Hepatocyte (in vitro differentiated cells): ENCODE results near the gene UTP4. TPM values are rescaled to one million over a fixed set of nuclear protein-coding genes. Genes with fewer than 3 reads are reported as not detected.

ENCODE experiments used
- polyA plus RNA-seq: library from polyadenylated mRNA; unstranded; fragments of >200 nt; fragmentation: Nextera tagmentation; extraction: Ambion mirVana; gene quantifications from 2 replicates; pipeline ENCODE4 v1.2.1, GENCODE V29; 2016
- small RNA-seq: library from RNA; depleted of rRNA; stranded (forward); fragments of <200 nt; gene quantifications from one replicate; pipeline ENCODE3, GENCODE V24; 2014
- total RNA-seq: library from RNA; depleted of rRNA; stranded (reverse); fragments of >200 nt; gene quantifications from 2 replicates; pipeline ENCODE4 v1.2.3, GENCODE V29; 2014

Gene UTP4
- total and polyA plus RNA-seq, 2 experiments from 2014 or later: 12.7 to 41.4 TPM

Small RNAs within 50 kb of the gene (small RNA-seq; reads per million reads assigned to genes)
- gene RF00019 (not detected), gene RNU6-22P (not detected)

Other genes starting within 250 kb of the UTP4 start
- 0.53 and 0.60 TPM in 2 replicates for gene HAS3, start 27.0 kb upstream of the UTP4 start, total RNA-seq
- gene HAS3, start 27.0 kb upstream of the UTP4 start, polyA plus RNA-seq: 0.19 TPM in 1 of 2 replicates, not detected in the other
- 80.0 and 121 TPM in 2 replicates for gene CHTF8, start 61 bp upstream of the UTP4 start, total RNA-seq
- 67.8 and 83.6 TPM in 2 replicates for gene CHTF8, start 61 bp upstream of the UTP4 start, polyA plus RNA-seq
- 19.5 and 21.5 TPM in 2 replicates for gene SNTB2, start 54.5 kb downstream of the UTP4 start, total RNA-seq
- gene SNTB2, start 54.5 kb downstream of the UTP4 start, polyA plus RNA-seq: 36.7 and 46.3 TPM in 2 replicates
- gene VPS4A, start 178.7 kb downstream of the UTP4 start, total RNA-seq: 19.0 and 19.9 TPM in 2 replicates
- 36.9 and 43.8 TPM in 2 replicates for gene VPS4A, start 178.7 kb downstream of the UTP4 start, polyA plus RNA-seq
- gene PDF, start 197.9 kb downstream of the UTP4 start, total RNA-seq: 14.3 and 23.8 TPM in 2 replicates
- 21.6 and 25.4 TPM in 2 replicates for gene PDF, start 197.9 kb downstream of the UTP4 start, polyA plus RNA-seq
- gene COG8, start 206.9 kb downstream of the UTP4 start, total RNA-seq: 41.5 and 47.2 TPM in 2 replicates
- gene COG8, start 206.9 kb downstream of the UTP4 start, polyA plus RNA-seq: 30.2 and 34.6 TPM in 2 replicates
- gene NIP7, start 207.1 kb downstream of the UTP4 start, total RNA-seq: 19.5 and 20.9 TPM in 2 replicates
- 20.9 and 23.5 TPM in 2 replicates for gene NIP7, start 207.1 kb downstream of the UTP4 start, polyA plus RNA-seq
- gene TMED6, start 219.1 kb downstream of the UTP4 start, total RNA-seq: 1.9 and 4.6 TPM in 2 replicates
- 3.1 and 4.3 TPM in 2 replicates for gene TMED6, start 219.1 kb downstream of the UTP4 start, polyA plus RNA-seq